Parietal lobe (tissue), 1 donor: ENCODE data around the gene DSN1. TPM values are rescaled to one million over a fixed set of nuclear protein-coding genes. Genes with fewer than 3 reads are reported as not detected.

Source experiments
- total RNA-seq: library from RNA; depleted of rRNA; stranded (reverse); fragments of >200 nt; gene quantifications from one replicate; pipeline ENCODE4 v1.2.3, GENCODE V29; 2014

The DSN1 gene
- 5.3 TPM for total RNA-seq

GRCh38 chr20:36773597-36774390, at the start of gene DSN1:
Gene DSN1 (minus strand): TSS chr20:36773763. CDS start chr20:36771458, 2,305 bp downstream.

GRCh38 chr20:36745927-36746659, 27.5 kb downstream of the DSN1 start, which contains the start of gene NDRG3:
Gene NDRG3 (minus strand): TSS chr20:36746090. CDS start chr20:36721735, 24,355 bp downstream.

Other genes with a start within 250 kb of the DSN1 start
- gene MYL9, start 232.2 kb downstream of the DSN1 start, total RNA-seq, result not detected
- gene TGIF2, start 200.2 kb downstream of the DSN1 start, total RNA-seq, result 8.8 TPM
- 27.9 TPM for gene RAB5IF, start 168.0 kb downstream of the DSN1 start, total RNA-seq
- gene SLA2, start 127.6 kb downstream of the DSN1 start, total RNA-seq, result 0.31 TPM
- 43.5 TPM for gene NDRG3, start 27.7 kb downstream of the DSN1 start, total RNA-seq
- gene TLDC2, start 102.4 kb upstream of the DSN1 start, total RNA-seq, result not detected
- gene SAMHD1, start 177.9 kb upstream of the DSN1 start, total RNA-seq, result 38.8 TPM